ENCODE measurements around the gene FAM204A.

Gene FAM204A

GRCh38 chr10:118330295-118331076 lies 11.6 kb downstream of the FAM204A start:
- no peak for DNase-seq

GRCh38 chr10:118324140-118324539 lies 18.0 kb downstream of the FAM204A start:
- no peak for DNase-seq

GRCh38 chr10:118321724-118322575 lies 20.2 kb downstream of the FAM204A start:
- DNase-seq, result no peak

GRCh38 chr10:118315629-118316028 lies 26.5 kb downstream of the FAM204A start:
- DNase-seq, result no peak

- DNase-seq, result no peak
Observed at GRCh38 chr10:118314882-118315281, 27.2 kb downstream of the FAM204A start.

- no peak for DNase-seq
Observed at GRCh38 chr10:118311505-118311904, 30.6 kb downstream of the FAM204A start.

- DNase-seq, result no peak
Observed at GRCh38 chr10:118310822-118311221, 31.3 kb downstream of the FAM204A start.

- no peak for DNase-seq
Observed at GRCh38 chr10:118309911-118310310, 32.2 kb downstream of the FAM204A start.

GRCh38 chr10:118308664-118309063 lies 33.5 kb downstream of the FAM204A start:
- DNase-seq, result peak; percentile 1

- no peak for DNase-seq
Observed at GRCh38 chr10:118307859-118308258, 34.3 kb downstream of the FAM204A start.

GRCh38 chr10:118307220-118307619 lies 34.9 kb downstream of the FAM204A start:
- no peak for DNase-seq

GRCh38 chr10:118305730-118306129 lies 36.4 kb downstream of the FAM204A start:
- DNase-seq, result no peak

GRCh38 chr10:118304521-118304920 lies 37.6 kb downstream of the FAM204A start:
- no peak for DNase-seq

GRCh38 chr10:118301211-118301610 lies 40.9 kb downstream of the FAM204A start:
- no peak for DNase-seq

- DNase-seq, result no peak
Observed at GRCh38 chr10:118300320-118300719, 41.8 kb downstream of the FAM204A start.

- DNase-seq, result no peak
Observed at GRCh38 chr10:118298787-118299186, 43.3 kb downstream of the FAM204A start.

- DNase-seq, result no peak
Observed at GRCh38 chr10:118291122-118291521, 51.0 kb downstream of the FAM204A start.

- DNase-seq, result no peak
Observed at GRCh38 chr10:118290471-118290995, 51.6 kb downstream of the FAM204A start.

GRCh38 chr10:118287076-118287806 lies 54.9 kb downstream of the FAM204A start:
- DNase-seq, result no peak

- DNase-seq, result no peak
Observed at GRCh38 chr10:118286051-118286838, 55.9 kb downstream of the FAM204A start.

GRCh38 chr10:118282670-118283069 lies 59.5 kb downstream of the FAM204A start:
- no peak for DNase-seq

- DNase-seq, result no peak
Observed at GRCh38 chr10:118278649-118279048, 63.5 kb downstream of the FAM204A start.

All from NCI-H82 (cell line).